Endothelial cell of umbilical vein (primary cell): ENCODE results near the gene FAM135A. TPM values are rescaled to one million over a fixed set of nuclear protein-coding genes. Genes with fewer than 3 reads are reported as not detected.

Experiments used
- BruUV-seq: library from RNA; stranded (reverse); fragments of 400-500 nt; replicated peaks from 2 replicates; lab custom pipeline; 2021; lab: Mats Ljungman, UMichigan
- CTCF ChIA-PET: fragments of 300-600, 350-600 bp; sonication (Branson Sonifier 250); formaldehyde crosslinking; loops from one replicate; lab custom pipeline; 2021; ENCODE audit warnings: antibody characterized with exemption, inconsistent platforms; lab: Charles Lee
- POLR2A ChIA-PET: fragments of 300-600, 350-600 bp; sonication (Branson Sonifier 250); formaldehyde crosslinking; loops from one replicate; lab custom pipeline; 2021; ENCODE audit warnings: antibody characterized with exemption, inconsistent platforms; lab: Charles Lee
- DNase-seq: peaks from one replicate; pipeline ENCODE4 v3.0.0-alpha.2; 2011; ENCODE audit warnings: low read depth, low spot score
- FAIRE-seq: peaks from 2 replicates; lab custom pipeline; 2011; peaks lifted over from hg19 to GRCh38; lab: Jason Lieb, UNC
- H2AFZ ChIP-seq: 2 replicates; pipeline ENCODE4 v1.6.0; 2012; ENCODE audit warnings: low read depth, low read length, control low read depth, inconsistent platforms
- H3K27ac ChIP-seq: 2 replicates; pipeline ENCODE4 v1.5.1; 2011; ENCODE audit warnings: low read depth, mild to moderate bottlenecking, control low read depth, low read length, moderate library complexity; ENCODE audit not compliant: insufficient read depth
- H3K27me3 ChIP-seq, 2 experiments: 2 replicates each; pipeline versions ENCODE4 v1.6.0 to v1.6.1; 2011; ENCODE audit warnings: low read length in 2 of 2, mixed read lengths in 1 of 2; ENCODE audit not compliant: control insufficient read depth in 2 of 2, insufficient read depth in 2 of 2
- H3K36me3 ChIP-seq, 2 experiments: 2 replicates in 1 of 2; 3 replicates in 1 of 2; pipeline ENCODE4 v1.5.1; 2011; ENCODE audit warnings: low read length in 2 of 2, mild to moderate bottlenecking in 1 of 2, moderate library complexity in 1 of 2; ENCODE audit not compliant: control insufficient read depth in 2 of 2, insufficient read depth in 2 of 2; ENCODE audit errors: extremely low read depth in 1 of 2
- H3K4me1 ChIP-seq: 3 replicates; pipeline ENCODE4 v1.5.1; 2011; ENCODE audit warnings: mild to moderate bottlenecking, low read length; ENCODE audit not compliant: control insufficient read depth, insufficient read depth; ENCODE audit errors: extremely low read depth
- H3K4me2 ChIP-seq: 2 replicates; pipeline ENCODE4 v1.6.1; 2011; ENCODE audit warnings: low read length, control low read depth, mixed read lengths; ENCODE audit not compliant: insufficient read depth
- H3K4me3 ChIP-seq, 3 experiments: fragments of 200-600 bp in 1 of 3; sonication (generic), shearing (Covaris generic) in 1 of 3; replicated peaks in 1 of 3; 2 replicates each; pipeline ENCODE4 v1.5.1; 2011 to 2016; ENCODE audit warnings: control low read depth in 3 of 3, low read length in 3 of 3, mild to moderate bottlenecking in 2 of 3, inconsistent platforms in 1 of 3, low read depth in 1 of 3, moderate library complexity in 1 of 3; ENCODE audit not compliant: insufficient read depth in 1 of 3
- H3K79me2 ChIP-seq: 2 replicates; pipeline ENCODE4 v1.6.0; 2012; ENCODE audit warnings: low read length, inconsistent platforms; ENCODE audit not compliant: control insufficient read depth, insufficient read depth
- H3K9ac ChIP-seq: replicated peaks from 2 replicates; pipeline ENCODE3; 2011; ENCODE audit warnings: low read length, control low read depth; ENCODE audit not compliant: insufficient read depth; ENCODE audit errors: extremely low read depth
- H3K9me1 ChIP-seq: replicated peaks from 3 replicates; pipeline ENCODE4 v1.6.0; 2011; ENCODE audit warnings: mild to moderate bottlenecking, low read length; ENCODE audit not compliant: control insufficient read depth, insufficient read depth; ENCODE audit errors: extremely low read depth
- H3K9me3 ChIP-seq: replicated peaks from 2 replicates; pipeline ENCODE4 v1.5.1; 2012; ENCODE audit warnings: low read length, inconsistent platforms; ENCODE audit not compliant: control insufficient read depth, insufficient read depth
- H4K20me1 ChIP-seq: replicated peaks from 2 replicates; pipeline ENCODE3; 2011; ENCODE audit warnings: mild to moderate bottlenecking, low read length; ENCODE audit not compliant: control insufficient read depth, insufficient read depth; ENCODE audit errors: extremely low read depth
- EZH2 ChIP-seq: IDR thresholded peaks from 2 replicates; pipeline ENCODE4 v1.6.1; 2012; ENCODE audit warnings: borderline replicate concordance, low read depth, mild to moderate bottlenecking, moderate library complexity, low read length, inconsistent platforms; ENCODE audit not compliant: severe bottlenecking
- FOS ChIP-seq: IDR thresholded peaks from 2 replicates; pipeline ENCODE4 v1.6.1; 2011; ENCODE audit warnings: mild to moderate bottlenecking, low read length, moderate library complexity, borderline replicate concordance; ENCODE audit not compliant: insufficient read depth
- GATA2 ChIP-seq: IDR thresholded peaks from 2 replicates; pipeline ENCODE4 v1.7.0; 2011; ENCODE audit warnings: low read depth, mild to moderate bottlenecking, moderate library complexity, mixed read lengths, low read length; ENCODE audit not compliant: insufficient read length, insufficient read depth
- MYC ChIP-seq: IDR thresholded peaks from one replicate; pipeline ENCODE4 v1.6.1; 2011; ENCODE audit warnings: mild to moderate bottlenecking, low read depth, low read length
- POLR2A ChIP-seq: IDR thresholded peaks from 2 replicates; pipeline ENCODE4 v1.6.1; 2012; ENCODE audit warnings: low read depth, mild to moderate bottlenecking, control low read depth, low read length
- dilution Hi-C: fragments of 300-500 bp; cut with MboI; formaldehyde crosslinking; loops from one replicate; pipeline ENCODE4 v1.15.0; 2019; ENCODE audit warnings: low sequenced_read_pairs; ENCODE audit not compliant: extremely low pct_ligation_motif_present
- intact Hi-C: fragments of 100-400 bp; cut with micrococcal nuclease; formaldehyde crosslinking; loops from one replicate; pipeline ENCODE4 v1.10.0; 2022
- polyA plus RNA-seq, 4 experiments: library from polyadenylated mRNA; depleted of rRNA in 3 of 4; stranded (reverse) in 3 of 4; unstranded in 1 of 4; fragments of >200 nt; gene quantifications; 2 replicates each; pipeline versions ENCODE4 v1.2.1 to v1.2.3, GENCODE V29; 2011 to 2012; ENCODE audit warnings: missing spikeins in 1 of 4
- total RNA-seq: library from RNA; stranded (reverse); gene quantifications from 2 replicates; pipeline ENCODE4 v1.2.3, GENCODE V29; 2021
- TF ChIP-seq, protein P1 (sequence below): IDR thresholded peaks from 2 replicates; pipeline ENCODE4 v1.6.1; 2011; ENCODE audit not compliant: insufficient read depth, insufficient read length
- TF ChIP-seq, protein P2 (sequence below), 2 donors: IDR thresholded peaks; 1 replicate in 1 of 2; 2 replicates in 1 of 2; pipeline ENCODE4 v1.5.1; 2011; ENCODE audit warnings: low read length in 2 of 2, mild to moderate bottlenecking in 2 of 2, moderate library complexity in 2 of 2, control low read depth in 1 of 2, inconsistent platforms in 1 of 2, low read depth in 1 of 2; ENCODE audit not compliant: insufficient read depth in 1 of 2; ENCODE audit errors: extremely low read depth in 1 of 2

FAM135A gene
- total and polyA plus RNA-seq, 2 donors (not counting 3 experiments of a cell fraction or from before 2014, with no cell fraction given): 3.7 to 9.6 TPM

DNA sequence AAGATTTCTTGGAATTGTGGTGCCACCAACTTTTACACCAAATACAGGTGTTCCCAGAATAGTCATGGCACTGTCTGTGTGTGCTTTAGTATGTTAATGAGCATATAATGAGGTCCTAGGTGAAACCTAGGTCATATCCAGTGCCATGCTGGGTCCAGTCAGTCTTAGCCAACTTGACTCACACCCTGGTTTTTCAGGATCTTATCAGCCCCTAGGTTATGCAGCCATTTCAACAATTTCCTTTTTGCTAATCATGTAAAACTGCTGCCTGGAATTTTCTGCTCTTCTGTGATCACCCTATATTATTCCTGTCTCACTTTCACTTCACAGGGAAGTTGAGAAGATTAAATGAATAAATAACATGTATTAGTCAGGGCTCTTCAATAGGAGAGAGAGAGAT, 177.1 kb downstream of the FAM135A start:
- BruUV-seq: no TSS peak
- Histone ChIP-seq H2AFZ (no peak overlapping the region), H3K4me3 (no peak overlapping the region), H3K9me1 (no peaks in the 10 kb centered on the region), H3K9ac (no peak overlapping the region), H3K9me3 (no peaks in the 10 kb centered on the region), H3K36me3 (no peaks in the 10 kb centered on the region), H4K20me1 (no peaks in the 10 kb centered on the region), H3K27me3 (no peaks in the 10 kb centered on the region), H3K27ac (no peak overlapping the region), H3K79me2 (no peaks in the 10 kb centered on the region), H3K4me2 (no peak overlapping the region), H3K4me1 (no peaks in the 10 kb centered on the region)
- POLR2A ChIA-PET: no interaction called here
- intact Hi-C loops (no loop called here), dilution Hi-C loops (no loop called here)
- TF ChIP-seq, protein P1, sequence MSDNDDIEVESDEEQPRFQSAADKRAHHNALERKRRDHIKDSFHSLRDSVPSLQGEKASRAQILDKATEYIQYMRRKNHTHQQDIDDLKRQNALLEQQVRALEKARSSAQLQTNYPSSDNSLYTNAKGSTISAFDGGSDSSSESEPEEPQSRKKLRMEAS: no peak
- no peak for TF ChIP-seq EZH2
- no peak for TF ChIP-seq GATA2
- no peak for TF ChIP-seq MYC
- TF ChIP-seq, protein P2, sequence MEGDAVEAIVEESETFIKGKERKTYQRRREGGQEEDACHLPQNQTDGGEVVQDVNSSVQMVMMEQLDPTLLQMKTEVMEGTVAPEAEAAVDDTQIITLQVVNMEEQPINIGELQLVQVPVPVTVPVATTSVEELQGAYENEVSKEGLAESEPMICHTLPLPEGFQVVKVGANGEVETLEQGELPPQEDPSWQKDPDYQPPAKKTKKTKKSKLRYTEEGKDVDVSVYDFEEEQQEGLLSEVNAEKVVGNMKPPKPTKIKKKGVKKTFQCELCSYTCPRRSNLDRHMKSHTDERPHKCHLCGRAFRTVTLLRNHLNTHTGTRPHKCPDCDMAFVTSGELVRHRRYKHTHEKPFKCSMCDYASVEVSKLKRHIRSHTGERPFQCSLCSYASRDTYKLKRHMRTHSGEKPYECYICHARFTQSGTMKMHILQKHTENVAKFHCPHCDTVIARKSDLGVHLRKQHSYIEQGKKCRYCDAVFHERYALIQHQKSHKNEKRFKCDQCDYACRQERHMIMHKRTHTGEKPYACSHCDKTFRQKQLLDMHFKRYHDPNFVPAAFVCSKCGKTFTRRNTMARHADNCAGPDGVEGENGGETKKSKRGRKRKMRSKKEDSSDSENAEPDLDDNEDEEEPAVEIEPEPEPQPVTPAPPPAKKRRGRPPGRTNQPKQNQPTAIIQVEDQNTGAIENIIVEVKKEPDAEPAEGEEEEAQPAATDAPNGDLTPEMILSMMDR (IDR thresholded peaks at IDR 0.05; ENCODE audit: extremely low read depth in 1 of 2, insufficient read depth in 1 of 2, low read depth in 1 of 2, low read length in 2 of 2): no peak
- no peak for TF ChIP-seq POLR2A
- TF ChIP-seq FOS: no peak
- FAIRE-seq (no peak), DNase-seq (no peak)
- CTCF ChIA-PET: no interaction called here
